Breast epithelium (tissue), 3 donors: ENCODE measurements around the gene PICALM.

Source experiments
- POLR2A ChIP-seq: fragments of 450-650 bp; IDR thresholded peaks from one replicate; pipeline ENCODE4 v1.6.1; 2016; ENCODE audit warnings: antibody characterized with exemption, mild to moderate bottlenecking, moderate library complexity
- TF ChIP-seq, protein P1 (sequence below), 3 donors: fragments of 450-650 bp; IDR thresholded peaks; one replicate each; pipeline ENCODE4 v1.5.1; 2016 to 2017; ENCODE audit warnings: antibody characterized with exemption in 3 of 3, mild to moderate bottlenecking in 3 of 3, moderate library complexity in 3 of 3

DNA sequence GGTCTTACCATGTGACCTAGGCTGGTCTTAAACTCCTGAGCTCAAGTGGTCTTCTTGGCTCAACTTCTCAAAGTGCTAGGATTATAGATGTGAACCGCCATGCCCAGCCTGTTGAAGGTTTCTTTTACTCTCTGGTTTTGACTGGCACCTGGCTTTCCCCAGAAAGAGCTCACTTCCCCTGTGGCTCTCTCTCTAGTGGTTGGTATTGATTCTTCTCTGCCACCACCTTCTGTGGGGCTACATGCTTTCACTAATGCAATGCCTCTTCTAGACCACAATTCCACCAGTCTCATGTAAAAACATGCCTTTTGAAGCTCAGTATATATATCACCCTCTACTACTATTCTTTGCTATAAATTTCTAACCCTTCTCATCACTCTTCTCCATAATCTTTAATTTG is 146.5 kb downstream of the PICALM start:
- TF ChIP-seq POLR2A: no peak
- TF ChIP-seq, protein P1, sequence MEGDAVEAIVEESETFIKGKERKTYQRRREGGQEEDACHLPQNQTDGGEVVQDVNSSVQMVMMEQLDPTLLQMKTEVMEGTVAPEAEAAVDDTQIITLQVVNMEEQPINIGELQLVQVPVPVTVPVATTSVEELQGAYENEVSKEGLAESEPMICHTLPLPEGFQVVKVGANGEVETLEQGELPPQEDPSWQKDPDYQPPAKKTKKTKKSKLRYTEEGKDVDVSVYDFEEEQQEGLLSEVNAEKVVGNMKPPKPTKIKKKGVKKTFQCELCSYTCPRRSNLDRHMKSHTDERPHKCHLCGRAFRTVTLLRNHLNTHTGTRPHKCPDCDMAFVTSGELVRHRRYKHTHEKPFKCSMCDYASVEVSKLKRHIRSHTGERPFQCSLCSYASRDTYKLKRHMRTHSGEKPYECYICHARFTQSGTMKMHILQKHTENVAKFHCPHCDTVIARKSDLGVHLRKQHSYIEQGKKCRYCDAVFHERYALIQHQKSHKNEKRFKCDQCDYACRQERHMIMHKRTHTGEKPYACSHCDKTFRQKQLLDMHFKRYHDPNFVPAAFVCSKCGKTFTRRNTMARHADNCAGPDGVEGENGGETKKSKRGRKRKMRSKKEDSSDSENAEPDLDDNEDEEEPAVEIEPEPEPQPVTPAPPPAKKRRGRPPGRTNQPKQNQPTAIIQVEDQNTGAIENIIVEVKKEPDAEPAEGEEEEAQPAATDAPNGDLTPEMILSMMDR (IDR thresholded peaks at IDR 0.05): no peak
